ENCODE data around the gene COG6.

Gene COG6

DNA sequence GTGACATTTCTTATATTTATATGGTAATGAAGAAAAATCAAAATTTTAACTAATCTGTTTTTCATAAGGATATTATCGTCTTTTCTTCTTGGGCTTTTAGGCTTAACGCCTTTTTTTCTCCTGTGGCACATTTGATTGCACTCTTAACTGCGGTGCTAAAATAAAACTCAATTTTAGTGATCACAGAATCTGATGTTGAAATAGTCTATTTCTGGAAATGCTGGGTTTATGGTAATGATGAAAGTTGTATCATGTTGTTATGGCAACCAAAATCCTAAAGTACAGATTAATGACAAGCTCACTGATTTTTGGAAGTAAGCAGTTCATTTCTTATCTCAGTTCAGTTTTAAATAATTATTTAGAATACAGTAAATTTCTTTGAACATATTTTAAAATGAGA, 85.3 kb downstream of the COG6 start:
- TF ChIP-seq, protein P1, sequence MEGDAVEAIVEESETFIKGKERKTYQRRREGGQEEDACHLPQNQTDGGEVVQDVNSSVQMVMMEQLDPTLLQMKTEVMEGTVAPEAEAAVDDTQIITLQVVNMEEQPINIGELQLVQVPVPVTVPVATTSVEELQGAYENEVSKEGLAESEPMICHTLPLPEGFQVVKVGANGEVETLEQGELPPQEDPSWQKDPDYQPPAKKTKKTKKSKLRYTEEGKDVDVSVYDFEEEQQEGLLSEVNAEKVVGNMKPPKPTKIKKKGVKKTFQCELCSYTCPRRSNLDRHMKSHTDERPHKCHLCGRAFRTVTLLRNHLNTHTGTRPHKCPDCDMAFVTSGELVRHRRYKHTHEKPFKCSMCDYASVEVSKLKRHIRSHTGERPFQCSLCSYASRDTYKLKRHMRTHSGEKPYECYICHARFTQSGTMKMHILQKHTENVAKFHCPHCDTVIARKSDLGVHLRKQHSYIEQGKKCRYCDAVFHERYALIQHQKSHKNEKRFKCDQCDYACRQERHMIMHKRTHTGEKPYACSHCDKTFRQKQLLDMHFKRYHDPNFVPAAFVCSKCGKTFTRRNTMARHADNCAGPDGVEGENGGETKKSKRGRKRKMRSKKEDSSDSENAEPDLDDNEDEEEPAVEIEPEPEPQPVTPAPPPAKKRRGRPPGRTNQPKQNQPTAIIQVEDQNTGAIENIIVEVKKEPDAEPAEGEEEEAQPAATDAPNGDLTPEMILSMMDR (conservative IDR thresholded peaks at IDR 0.05), result no peak
- H3K27ac ChIP-seq, result no peak overlapping the region

DNA sequence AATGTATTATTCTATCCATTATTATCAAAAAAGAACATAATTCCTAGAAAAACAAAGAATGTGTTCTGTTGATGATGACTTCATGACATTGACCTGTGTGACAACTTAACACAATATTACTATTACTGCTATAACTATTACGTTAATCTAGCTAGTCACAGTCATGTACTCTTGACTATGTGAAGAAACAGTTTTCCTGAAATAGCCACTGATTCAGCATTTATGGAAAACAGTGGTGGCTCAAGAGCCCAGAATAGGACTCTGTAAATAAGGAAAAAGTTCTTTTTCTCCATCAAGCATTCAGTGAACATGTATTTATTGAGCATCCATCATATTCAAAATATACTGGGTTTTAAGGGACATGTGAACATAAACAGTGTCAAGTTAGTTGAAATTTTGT, 93.5 kb downstream of the COG6 start:
- H3K27ac ChIP-seq, result no peak overlapping the region
- TF ChIP-seq, protein P1 (conservative IDR thresholded peaks at IDR 0.05), result no peak

DNA sequence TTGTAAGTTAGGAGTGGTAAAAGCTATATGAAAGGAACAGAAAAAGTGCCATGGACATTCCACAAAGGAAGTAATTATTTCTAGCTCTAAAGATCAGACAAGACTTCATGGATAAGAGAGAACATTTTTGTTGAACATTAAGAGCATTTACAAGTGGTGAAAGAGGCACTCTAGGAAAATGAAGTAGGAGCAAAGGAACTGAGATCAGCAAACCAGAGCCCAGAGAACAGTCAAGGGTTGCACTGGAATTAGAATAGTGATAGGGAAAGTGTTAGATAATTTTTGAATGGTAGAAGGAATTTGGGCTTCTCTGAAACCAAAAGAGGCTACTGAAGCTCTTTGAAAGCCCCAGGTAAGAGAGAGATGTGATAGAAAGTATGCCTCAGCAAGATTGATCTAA, 94.1 kb downstream of the COG6 start:
- TF ChIP-seq, protein P1 (conservative IDR thresholded peaks at IDR 0.05), result no peak
- H3K27ac ChIP-seq, result no peak overlapping the region

DNA sequence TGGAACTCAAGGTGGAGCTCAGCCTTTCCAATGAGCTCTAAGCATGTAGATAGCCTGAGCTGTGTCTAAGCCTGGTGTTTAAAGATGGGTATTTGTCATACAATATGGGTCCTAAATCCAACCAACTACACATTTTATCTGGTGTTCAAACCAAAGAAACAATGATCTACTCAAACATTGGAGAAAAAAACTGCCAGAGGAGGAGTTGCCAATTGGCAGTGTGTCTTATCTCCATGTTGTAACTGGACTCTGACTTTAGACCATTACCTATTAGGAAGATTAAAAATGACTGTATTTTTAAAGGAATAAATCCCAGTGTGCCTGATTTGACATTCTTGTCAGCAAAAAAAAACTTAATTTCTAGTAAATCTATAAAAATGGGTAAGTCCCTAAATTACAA, 96.3 kb downstream of the COG6 start:
- TF ChIP-seq, protein P1 (conservative IDR thresholded peaks at IDR 0.05), result no peak
- H3K27ac ChIP-seq, result no peak overlapping the region

DNA sequence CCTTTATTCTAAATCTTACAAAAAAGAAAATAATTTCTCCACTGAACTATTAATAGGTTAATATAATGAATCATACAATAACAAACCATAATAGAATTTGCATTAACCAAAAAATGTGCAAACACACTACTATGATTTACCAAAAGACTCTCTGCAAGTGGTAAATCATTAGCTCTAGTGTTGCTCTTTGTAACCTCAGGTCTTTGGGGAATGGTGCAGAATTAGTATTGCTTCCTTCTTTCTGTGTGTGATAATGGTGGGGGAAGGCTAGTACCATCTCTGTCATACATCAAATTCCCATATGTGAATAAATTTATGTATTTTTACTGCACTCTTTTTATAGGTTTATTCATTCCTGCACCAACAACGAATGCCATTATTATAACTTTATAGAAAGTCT, 105.1 kb downstream of the COG6 start:
- H3K27ac ChIP-seq, result no peak overlapping the region
- TF ChIP-seq, protein P1 (conservative IDR thresholded peaks at IDR 0.05), result no peak

DNA sequence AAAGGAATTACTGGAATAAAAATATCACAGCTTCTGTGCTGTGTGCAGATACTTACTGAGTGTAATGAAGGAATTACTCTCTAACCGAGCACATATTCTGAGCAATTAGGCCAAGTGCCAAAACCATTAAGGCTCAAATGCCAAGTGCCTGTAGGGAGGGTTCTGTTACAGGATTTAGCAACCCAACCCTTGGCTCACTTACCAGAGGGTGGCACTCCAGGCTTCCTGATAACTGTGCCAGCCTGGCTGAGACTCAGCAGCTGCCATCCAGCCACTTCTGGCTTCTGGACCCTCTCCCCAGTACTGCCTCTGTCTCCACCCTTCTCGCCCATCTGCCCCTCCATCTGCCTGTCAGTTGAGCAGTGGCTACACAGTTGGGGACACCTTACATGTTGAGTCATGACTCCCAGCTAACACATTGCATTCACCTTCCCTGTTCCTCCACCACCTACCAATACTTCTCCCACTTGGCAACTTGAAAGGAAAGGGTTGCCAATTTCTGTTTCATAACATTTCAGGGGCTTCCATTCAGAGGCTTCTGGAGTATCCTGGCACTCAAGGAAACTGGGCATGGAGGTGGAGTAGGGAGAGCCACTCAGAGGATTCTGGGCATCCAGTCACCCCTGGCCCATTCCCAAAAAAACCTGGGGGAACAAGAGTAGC, 110.5 kb downstream of the COG6 start:
- no peak overlapping the region for H3K27ac ChIP-seq
- TF ChIP-seq, protein P1 (conservative IDR thresholded peaks at IDR 0.05), result peak; percentile 38; the same call in 1 of the 2 replicates

DNA sequence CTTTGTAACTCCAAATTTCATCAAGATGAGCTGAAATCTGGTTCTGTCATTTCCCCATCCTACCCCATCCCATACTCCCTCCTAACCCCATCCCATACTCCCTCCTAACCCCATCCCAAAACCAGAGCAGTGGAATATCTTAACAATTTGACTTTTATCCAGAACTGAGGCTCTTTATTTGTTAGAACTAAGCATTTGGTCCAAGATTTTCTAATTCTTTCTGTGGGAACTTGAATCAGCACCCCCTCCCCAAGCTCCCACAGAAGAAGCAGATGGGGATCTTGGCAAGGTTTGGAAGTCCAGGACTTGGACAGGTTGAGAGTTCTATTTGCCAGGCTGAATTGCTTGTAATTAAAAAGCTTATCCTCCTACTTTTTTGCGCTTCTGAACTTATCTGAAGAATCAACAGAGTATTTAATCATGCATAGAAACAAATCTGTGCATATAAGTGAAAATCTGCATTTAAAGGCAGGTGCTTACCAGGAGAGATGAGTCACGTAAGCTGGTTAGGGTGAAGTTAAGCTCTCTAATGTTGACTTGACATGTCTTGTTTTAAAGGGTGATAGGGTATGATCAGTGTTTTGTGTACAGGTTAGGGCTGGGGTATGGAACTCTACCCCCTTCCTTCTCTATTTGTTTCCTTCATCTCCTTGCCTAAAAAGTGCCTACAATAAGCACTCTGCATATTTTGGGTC, 111.1 kb downstream of the COG6 start:
- TF ChIP-seq, protein P1 (conservative IDR thresholded peaks at IDR 0.05), result no peak
- no peak overlapping the region for H3K27ac ChIP-seq

Data from VCaP (cell line).